ENCODE results near the gene GSK3B.
"Not testable (repeated sequence)": the region's sequence is repeated elsewhere in the genome, so short reads cannot be mapped to it uniquely, and the experiment has no call there.

Gene GSK3B

DNA sequence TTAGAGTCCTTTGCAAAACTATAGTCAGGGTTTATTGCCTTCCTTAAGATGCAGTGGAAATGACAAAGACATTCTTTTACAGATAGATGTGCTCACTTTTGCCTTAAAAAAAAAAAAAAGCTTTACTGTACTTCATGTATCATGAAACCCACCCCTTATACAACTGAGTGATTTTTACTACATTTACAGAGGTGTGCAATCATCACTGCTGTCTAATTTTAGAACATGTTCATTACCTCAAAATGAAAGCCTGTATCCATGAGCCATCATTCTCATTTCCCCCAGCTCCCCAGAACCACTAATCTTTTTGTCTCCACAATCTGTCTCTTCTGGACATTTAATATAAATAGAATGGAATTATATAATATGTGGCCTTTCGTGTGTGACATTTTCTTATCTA is 200.5 kb downstream of the GSK3B start:
- DNase-seq (ENCODE audit: low read depth) = no peak
- H3K4me3 ChIP-seq (ENCODE audit: low read depth, low read length) = no peak overlapping the region
- TF ChIP-seq, protein P1, sequence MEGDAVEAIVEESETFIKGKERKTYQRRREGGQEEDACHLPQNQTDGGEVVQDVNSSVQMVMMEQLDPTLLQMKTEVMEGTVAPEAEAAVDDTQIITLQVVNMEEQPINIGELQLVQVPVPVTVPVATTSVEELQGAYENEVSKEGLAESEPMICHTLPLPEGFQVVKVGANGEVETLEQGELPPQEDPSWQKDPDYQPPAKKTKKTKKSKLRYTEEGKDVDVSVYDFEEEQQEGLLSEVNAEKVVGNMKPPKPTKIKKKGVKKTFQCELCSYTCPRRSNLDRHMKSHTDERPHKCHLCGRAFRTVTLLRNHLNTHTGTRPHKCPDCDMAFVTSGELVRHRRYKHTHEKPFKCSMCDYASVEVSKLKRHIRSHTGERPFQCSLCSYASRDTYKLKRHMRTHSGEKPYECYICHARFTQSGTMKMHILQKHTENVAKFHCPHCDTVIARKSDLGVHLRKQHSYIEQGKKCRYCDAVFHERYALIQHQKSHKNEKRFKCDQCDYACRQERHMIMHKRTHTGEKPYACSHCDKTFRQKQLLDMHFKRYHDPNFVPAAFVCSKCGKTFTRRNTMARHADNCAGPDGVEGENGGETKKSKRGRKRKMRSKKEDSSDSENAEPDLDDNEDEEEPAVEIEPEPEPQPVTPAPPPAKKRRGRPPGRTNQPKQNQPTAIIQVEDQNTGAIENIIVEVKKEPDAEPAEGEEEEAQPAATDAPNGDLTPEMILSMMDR (IDR thresholded peaks at IDR 0.05; ENCODE audit: low read depth, low read length, missing control alignments) = no peak

DNA sequence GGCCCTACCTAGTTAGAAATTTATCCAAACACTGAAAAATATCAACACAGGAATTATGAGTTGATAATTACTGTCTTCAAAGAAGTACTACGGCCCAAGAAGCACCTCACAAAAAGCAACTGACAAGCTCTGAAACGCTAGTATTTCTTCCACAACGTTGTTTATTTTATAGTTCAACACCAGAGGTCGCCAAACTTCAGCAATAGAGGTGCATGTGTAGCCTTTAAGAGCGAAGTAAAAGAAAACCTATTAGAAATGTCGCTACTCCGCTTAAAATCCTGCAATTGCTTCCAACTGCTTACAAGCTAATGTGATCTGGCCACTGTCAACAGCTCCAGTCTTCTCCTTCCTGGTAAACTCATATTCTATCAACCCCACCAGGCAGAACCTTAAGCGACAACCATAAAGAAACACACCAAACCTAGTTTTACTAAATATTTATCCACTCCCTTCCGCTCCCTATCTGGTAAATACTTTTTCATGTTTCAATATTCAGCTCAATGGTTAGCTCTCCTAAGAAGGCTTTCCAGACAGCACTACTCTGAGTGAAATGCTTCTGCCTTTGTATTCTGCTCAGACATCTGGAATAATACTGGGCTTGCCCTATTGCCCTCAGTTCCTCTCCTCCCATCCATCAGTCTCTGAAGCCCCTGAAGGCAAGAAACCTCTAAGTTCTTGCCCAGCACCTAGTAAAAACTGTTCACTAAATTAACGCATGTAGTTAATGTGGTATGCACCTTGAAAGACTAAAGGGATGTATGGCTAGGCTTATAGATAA is 202.1 kb downstream of the GSK3B start:
- no peak overlapping the region for H3K4me3 ChIP-seq (ENCODE audit: low read depth, low read length)
- TF ChIP-seq, protein P1 (IDR thresholded peaks at IDR 0.05; ENCODE audit: low read depth, low read length, missing control alignments) = peak; percentile 67
- DNase-seq (ENCODE audit: low read depth) = peak; percentile 33

DNA sequence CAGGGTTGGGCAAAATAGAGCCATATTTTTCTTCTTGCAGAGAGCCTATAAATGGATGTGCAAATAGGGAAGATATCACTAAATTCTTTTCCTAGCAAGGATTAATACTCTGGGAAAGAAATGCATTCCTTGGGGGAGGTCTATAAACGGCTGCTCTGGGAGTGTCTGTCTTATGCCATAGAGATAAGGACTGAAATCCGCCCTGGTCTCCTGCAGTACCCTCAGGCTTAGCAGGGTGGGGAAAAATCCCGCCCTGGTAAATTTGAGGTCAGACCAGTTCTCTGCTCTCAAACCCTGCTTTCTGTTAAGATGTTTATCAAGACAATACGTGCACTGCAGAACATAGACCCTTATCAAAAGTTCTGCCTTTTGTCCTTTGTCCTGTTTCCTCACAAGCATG is 205.6 kb downstream of the GSK3B start:
- not testable (repeated sequence) for DNase-seq (ENCODE audit: low read depth); H3K4me3 ChIP-seq (ENCODE audit: low read depth, low read length)

DNA sequence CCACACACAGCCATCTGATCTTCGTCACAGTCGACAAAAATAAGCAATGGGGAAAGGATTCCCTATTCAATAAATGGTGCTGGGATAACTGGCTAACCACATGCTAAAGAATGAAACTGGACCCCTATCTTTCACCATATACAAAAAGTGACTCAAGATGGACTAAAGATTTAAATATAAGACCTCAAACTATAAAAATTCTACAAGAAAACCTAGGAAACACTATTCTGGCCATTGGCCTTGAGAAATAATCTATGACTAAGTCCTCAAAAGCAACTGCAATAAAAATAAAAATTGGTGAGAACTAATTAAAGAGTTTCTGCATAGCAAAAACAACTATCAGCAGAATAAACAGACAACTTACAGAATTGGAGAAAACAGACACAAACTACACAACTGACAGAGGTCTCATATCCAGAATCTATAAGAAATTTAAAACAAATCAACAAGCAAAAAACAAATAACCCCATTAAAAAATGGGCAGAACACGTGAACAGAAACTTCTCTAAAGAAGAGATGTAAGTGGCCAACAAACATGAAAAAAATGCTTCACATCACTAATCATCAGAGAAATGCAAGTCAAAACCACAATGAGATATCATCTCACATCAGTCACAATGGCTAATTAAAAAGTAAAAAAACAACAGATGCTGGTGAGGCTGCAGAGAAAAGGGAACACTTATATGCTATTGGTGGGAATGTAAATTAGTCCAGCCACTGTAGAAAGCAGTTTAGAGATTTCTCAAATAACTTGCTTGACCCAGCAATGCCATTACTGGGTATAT is 208.3 kb downstream of the GSK3B start:
- H3K4me3 ChIP-seq (ENCODE audit: low read depth, low read length) = no peak overlapping the region
- TF ChIP-seq, protein P1 (IDR thresholded peaks at IDR 0.05; ENCODE audit: low read depth, low read length, missing control alignments) = no peak
- DNase-seq (ENCODE audit: low read depth) = no peak

DNA sequence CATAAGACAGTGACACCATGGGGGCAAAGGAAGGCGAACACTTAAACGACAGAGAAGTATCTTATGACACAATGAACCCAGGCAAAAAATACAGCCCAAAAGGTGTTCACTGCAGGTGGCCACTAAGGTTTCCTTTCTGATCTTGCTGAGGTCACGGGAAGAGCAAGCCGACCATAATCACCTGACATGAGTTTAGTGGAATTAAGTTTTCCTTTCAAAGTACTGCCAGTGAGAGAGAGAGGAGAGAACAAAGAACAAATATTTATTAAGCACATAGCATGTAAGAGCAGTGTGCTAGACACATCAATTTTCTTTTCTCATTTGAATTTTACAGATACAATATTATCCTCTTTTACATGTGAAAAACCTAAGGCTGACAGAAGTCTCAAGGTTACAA is 210.1 kb downstream of the GSK3B start:
- DNase-seq (ENCODE audit: low read depth) = no peak
- no peak overlapping the region for H3K4me3 ChIP-seq (ENCODE audit: low read depth, low read length)
- TF ChIP-seq, protein P1 (IDR thresholded peaks at IDR 0.05; ENCODE audit: low read depth, low read length, missing control alignments) = no peak

DNA sequence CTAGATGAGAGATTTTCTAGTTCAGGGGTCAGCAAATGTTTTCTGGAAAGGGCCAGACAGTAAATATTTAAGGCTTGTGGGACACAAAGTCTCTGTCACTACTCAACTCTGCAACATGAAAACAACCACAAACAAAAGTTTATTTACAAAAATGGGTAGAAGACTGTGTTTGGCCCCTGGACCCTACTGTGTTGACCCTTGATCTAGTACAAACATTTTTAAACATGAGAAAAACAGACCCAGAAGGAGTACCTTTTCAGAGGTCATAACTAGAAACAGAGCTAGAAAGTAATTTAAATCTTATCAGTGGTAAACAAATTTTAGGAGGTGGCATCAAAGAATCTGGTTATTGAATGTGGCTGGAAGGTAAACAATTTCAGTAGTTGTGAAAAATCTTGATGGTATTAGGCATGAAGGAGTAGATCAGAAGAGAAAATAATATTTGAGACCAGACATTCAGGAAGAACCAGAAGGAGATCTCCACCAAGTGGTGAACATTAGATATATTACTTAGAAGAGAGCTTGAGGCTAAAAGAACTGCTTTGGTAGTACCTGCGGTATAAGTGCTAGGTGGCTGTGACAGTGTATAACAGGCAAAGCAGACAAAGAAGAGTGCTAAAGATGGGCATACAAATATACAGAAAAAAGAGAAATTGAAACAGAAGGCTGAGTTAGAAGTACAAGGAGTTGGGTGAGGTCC is 210.6 kb downstream of the GSK3B start:
- no peak for DNase-seq (ENCODE audit: low read depth)
- H3K4me3 ChIP-seq (ENCODE audit: low read depth, low read length) = no peak overlapping the region
- TF ChIP-seq, protein P1 (IDR thresholded peaks at IDR 0.05; ENCODE audit: low read depth, low read length, missing control alignments) = peak; percentile 3

DNA sequence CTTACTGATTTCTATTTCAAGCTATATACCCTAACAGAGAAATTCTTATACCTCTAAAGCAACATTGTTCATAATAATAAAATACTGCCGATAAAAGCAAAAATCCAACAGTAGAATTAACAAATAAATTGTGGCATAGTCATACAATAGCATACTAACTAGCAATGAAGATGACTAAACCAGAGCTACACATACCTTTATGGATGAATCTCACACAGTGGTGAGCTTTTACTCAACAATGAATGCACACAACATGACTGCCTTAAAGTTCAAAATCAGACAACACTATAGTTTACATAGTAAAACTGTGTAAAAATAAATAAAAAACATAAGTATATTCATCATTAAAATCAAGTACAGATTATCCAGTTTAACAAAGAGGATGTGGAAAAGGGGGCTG is 213.3 kb downstream of the GSK3B start:
- TF ChIP-seq, protein P1 (IDR thresholded peaks at IDR 0.05; ENCODE audit: low read depth, low read length, missing control alignments) = no peak
- H3K4me3 ChIP-seq (ENCODE audit: low read depth, low read length) = no peak overlapping the region
- no peak for DNase-seq (ENCODE audit: low read depth)
